ENCODE measurements around the gene ALCAM.

ALCAM gene

GRCh38 chr3:105435277-105435676 lies 68.6 kb downstream of the ALCAM start:
- no peak for DNase-seq

- DNase-seq: no peak
These were observed 70.0 kb downstream of the ALCAM start for GRCh38 chr3:105436687-105437086.

GRCh38 chr3:105440113-105440512 lies 73.4 kb downstream of the ALCAM start:
- DNase-seq: no peak

- no peak for DNase-seq
These were observed 78.0 kb downstream of the ALCAM start for GRCh38 chr3:105444725-105445124.

GRCh38 chr3:105448338-105448982 lies 81.8 kb downstream of the ALCAM start:
- DNase-seq: no peak

- DNase-seq: no peak
These were observed 82.7 kb downstream of the ALCAM start for GRCh38 chr3:105449414-105449813.

GRCh38 chr3:105456017-105456416 lies 89.3 kb downstream of the ALCAM start:
- no peak for DNase-seq

- no peak for DNase-seq
These were observed 92.0 kb downstream of the ALCAM start for GRCh38 chr3:105458518-105459215.

GRCh38 chr3:105459566-105460290 lies 93.0 kb downstream of the ALCAM start:
- DNase-seq: no peak

- DNase-seq: no peak
These were observed 96.9 kb downstream of the ALCAM start for GRCh38 chr3:105463620-105464019.

GRCh38 chr3:105465251-105465853 lies 98.6 kb downstream of the ALCAM start:
- DNase-seq: no peak

- DNase-seq: no peak
These were observed 99.4 kb downstream of the ALCAM start for GRCh38 chr3:105466072-105466471.

GRCh38 chr3:105466495-105467404 lies 100.0 kb downstream of the ALCAM start:
- DNase-seq: no peak

GRCh38 chr3:105470851-105471250 lies 104.1 kb downstream of the ALCAM start:
- DNase-seq: no peak

GRCh38 chr3:105473521-105474223 lies 107.0 kb downstream of the ALCAM start:
- DNase-seq: no peak

GRCh38 chr3:105480768-105481167 lies 114.1 kb downstream of the ALCAM start:
- DNase-seq: no peak

GRCh38 chr3:105483476-105483875 lies 116.8 kb downstream of the ALCAM start:
- no peak for DNase-seq

- DNase-seq: no peak
These were observed 123.3 kb downstream of the ALCAM start for GRCh38 chr3:105490045-105490444.

GRCh38 chr3:105493305-105493892 lies 126.7 kb downstream of the ALCAM start:
- no peak for DNase-seq

GRCh38 chr3:105495021-105495420 lies 128.3 kb downstream of the ALCAM start:
- no peak for DNase-seq

- no peak for DNase-seq
These were observed 129.6 kb downstream of the ALCAM start for GRCh38 chr3:105496343-105496742.

Data from DMS79 treated with DMSO at 0.1 percent for 48 hours (cell line).